Keratinocyte (primary cell): ENCODE results near the gene CBL. TPM values are rescaled to one million over a fixed set of nuclear protein-coding genes. Genes with fewer than 3 reads are reported as not detected.
A peak's percentile ranks its signal among the peaks of the same experiment; 100 is the strongest.

Source experiments
- DNase-seq: peaks from one replicate; pipeline ENCODE4 v3.0.0-alpha.2; 2011; ENCODE audit warnings: low read depth, missing footprints, low spot score
- FAIRE-seq: peaks from 2 replicates; lab custom pipeline; 2011; peaks lifted over from hg19 to GRCh38; lab: Jason Lieb, UNC
- H2AFZ ChIP-seq: 2 replicates; pipeline ENCODE4 v1.6.0; 2012; ENCODE audit warnings: low read length, control low read depth, inconsistent platforms; ENCODE audit not compliant: control insufficient read depth
- H3K27ac ChIP-seq: 2 replicates; pipeline ENCODE4 v1.5.1; 2011; ENCODE audit warnings: low read length; ENCODE audit not compliant: control insufficient read depth, insufficient read depth
- H3K27me3 ChIP-seq: 3 replicates; pipeline ENCODE4 v1.6.0; 2011; ENCODE audit warnings: low read length; ENCODE audit not compliant: control insufficient read depth, insufficient read depth; ENCODE audit errors: extremely low read depth
- H3K36me3 ChIP-seq, 2 experiments: 2 replicates in 1 of 2; 3 replicates in 1 of 2; pipeline ENCODE4 v1.5.1; 2011; ENCODE audit warnings: low read length in 2 of 2, mild to moderate bottlenecking in 1 of 2; ENCODE audit not compliant: control insufficient read depth in 2 of 2, insufficient read depth in 2 of 2; ENCODE audit errors: extremely low read depth in 1 of 2
- H3K4me1 ChIP-seq: 3 replicates; pipeline ENCODE4 v1.5.1; 2011; ENCODE audit warnings: low read length; ENCODE audit not compliant: control insufficient read depth, insufficient read depth; ENCODE audit errors: extremely low read depth
- H3K4me2 ChIP-seq: 3 replicates; pipeline ENCODE4 v1.6.0; 2011; ENCODE audit warnings: low read depth, low read length; ENCODE audit not compliant: control insufficient read depth, insufficient read depth; ENCODE audit errors: extremely low read depth
- H3K4me3 ChIP-seq, 3 experiments: fragments of 200-600 bp in 1 of 3; sonication (generic) in 1 of 3; 2 replicates in 2 of 3; 3 replicates in 1 of 3; pipeline ENCODE4 v1.5.1; 2011 to 2016; ENCODE audit warnings: low read length in 3 of 3, mild to moderate bottlenecking in 3 of 3, control low read depth in 2 of 3, inconsistent platforms in 1 of 3, low read depth in 1 of 3, mixed read lengths in 1 of 3, mixed run types in 1 of 3, moderate library complexity in 1 of 3; ENCODE audit not compliant: control insufficient read depth in 2 of 3, insufficient read depth in 2 of 3; ENCODE audit errors: extremely low read depth in 1 of 3
- H3K79me2 ChIP-seq: 2 replicates; pipeline ENCODE4 v1.6.0; 2012; ENCODE audit warnings: low read length; ENCODE audit not compliant: control insufficient read depth, insufficient read depth
- H3K9ac ChIP-seq: 3 replicates; pipeline ENCODE4 v1.6.0; 2011; ENCODE audit warnings: low read length; ENCODE audit not compliant: control insufficient read depth, insufficient read depth; ENCODE audit errors: extremely low read depth
- H3K9me1 ChIP-seq: 3 replicates; pipeline ENCODE4 v1.6.0; 2011; ENCODE audit warnings: low read length; ENCODE audit not compliant: control insufficient read depth, insufficient read depth; ENCODE audit errors: extremely low read depth
- H3K9me3 ChIP-seq: 2 replicates; pipeline ENCODE4 v1.5.1; 2012; ENCODE audit warnings: low read depth, low read length; ENCODE audit not compliant: control insufficient read depth
- H4K20me1 ChIP-seq: 3 replicates; pipeline ENCODE4 v1.6.0; 2011; ENCODE audit warnings: low read length; ENCODE audit not compliant: control insufficient read depth, insufficient read depth; ENCODE audit errors: extremely low read depth
- EZH2 ChIP-seq: IDR thresholded peaks from one replicate; pipeline ENCODE4 v1.6.1; 2012; ENCODE audit warnings: inconsistent platforms, mild to moderate bottlenecking, low read length, moderate library complexity
- dilution Hi-C: fragments of 300-500 bp; cut with MboI; formaldehyde crosslinking; loops from one replicate; pipeline ENCODE4 v1.7.0; 2020; ENCODE audit warnings: low sequenced_read_pairs; ENCODE audit not compliant: extremely low pct_ligation_motif_present
- polyA plus RNA-seq, 5 experiments: library from polyadenylated mRNA; depleted of rRNA in 3 of 5; stranded (reverse) in 3 of 5; stranded (forward) in 1 of 5; unstranded in 1 of 5; fragments of >200 nt; gene quantifications; 1 replicate in 1 of 5; 2 replicates in 3 of 5; 3 replicates in 1 of 5; pipeline versions ENCODE4 v1.2.1 to v1.2.3, GENCODE V29; 2011 to 2012; ENCODE audit warnings: missing spikeins in 2 of 5, low read depth in 1 of 5, low replicate concordance in 1 of 5
- TF ChIP-seq, protein P1 (sequence below), 3 experiments: IDR thresholded peaks in 1 of 3; conservative IDR thresholded peaks in 1 of 3; optimal IDR thresholded peaks in 1 of 3; 2 replicates in 2 of 3; 3 replicates in 1 of 3; pipeline versions ENCODE3 to v1.5.1; 2011; ENCODE audit warnings: low read length in 3 of 3, mild to moderate bottlenecking in 3 of 3, moderate library complexity in 2 of 3, control low read depth in 1 of 3, inconsistent platforms in 1 of 3; ENCODE audit not compliant: insufficient read depth in 2 of 3; ENCODE audit errors: extremely low read depth in 1 of 3

CBL gene
- polyA plus RNA-seq, 1 donor (not counting 4 experiments of a cell fraction or from before 2014, with no cell fraction given), result 14.1 TPM

DNA sequence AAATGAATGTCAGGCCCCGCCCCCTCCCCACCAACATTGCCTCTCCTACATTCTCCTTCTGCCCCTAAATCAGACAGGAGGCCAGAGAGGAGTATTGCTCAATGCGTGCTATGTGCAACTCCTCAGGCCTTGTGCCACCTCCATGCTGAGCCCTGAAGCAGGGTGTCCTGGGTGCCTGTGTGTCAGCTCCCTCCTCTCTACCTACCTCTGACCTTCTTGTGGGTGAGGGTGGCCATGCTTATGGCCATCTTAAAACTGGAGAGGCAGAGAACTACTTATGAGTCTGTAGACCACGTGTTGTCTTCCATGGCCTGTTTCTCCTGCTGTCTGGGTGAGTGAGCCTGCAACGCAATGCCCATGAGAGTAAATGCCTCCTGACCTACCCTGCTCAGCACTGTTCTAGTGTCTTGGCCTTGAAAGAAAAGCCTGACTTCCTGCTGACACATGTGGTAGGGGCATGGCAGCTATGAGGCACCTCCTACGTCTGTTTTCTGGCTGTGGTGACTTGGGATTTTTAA, 100.3 kb downstream of the CBL start:
- H3K27me3 ChIP-seq, result no peaks in the 10 kb centered on the region
- dilution Hi-C loops, result no loop called here
- no peaks in the 10 kb centered on the region for H3K79me2 ChIP-seq
- no peak overlapping the region for H3K27ac ChIP-seq
- H3K36me3 ChIP-seq, result peaks cover 30 to 43% of the 10 kb centered on the region in 2 experiments
- H3K9me1 ChIP-seq, result peaks cover 4% of the 10 kb centered on the region
- no peak for FAIRE-seq
- no peak overlapping the region for H3K4me3 ChIP-seq
- TF ChIP-seq, protein P1, sequence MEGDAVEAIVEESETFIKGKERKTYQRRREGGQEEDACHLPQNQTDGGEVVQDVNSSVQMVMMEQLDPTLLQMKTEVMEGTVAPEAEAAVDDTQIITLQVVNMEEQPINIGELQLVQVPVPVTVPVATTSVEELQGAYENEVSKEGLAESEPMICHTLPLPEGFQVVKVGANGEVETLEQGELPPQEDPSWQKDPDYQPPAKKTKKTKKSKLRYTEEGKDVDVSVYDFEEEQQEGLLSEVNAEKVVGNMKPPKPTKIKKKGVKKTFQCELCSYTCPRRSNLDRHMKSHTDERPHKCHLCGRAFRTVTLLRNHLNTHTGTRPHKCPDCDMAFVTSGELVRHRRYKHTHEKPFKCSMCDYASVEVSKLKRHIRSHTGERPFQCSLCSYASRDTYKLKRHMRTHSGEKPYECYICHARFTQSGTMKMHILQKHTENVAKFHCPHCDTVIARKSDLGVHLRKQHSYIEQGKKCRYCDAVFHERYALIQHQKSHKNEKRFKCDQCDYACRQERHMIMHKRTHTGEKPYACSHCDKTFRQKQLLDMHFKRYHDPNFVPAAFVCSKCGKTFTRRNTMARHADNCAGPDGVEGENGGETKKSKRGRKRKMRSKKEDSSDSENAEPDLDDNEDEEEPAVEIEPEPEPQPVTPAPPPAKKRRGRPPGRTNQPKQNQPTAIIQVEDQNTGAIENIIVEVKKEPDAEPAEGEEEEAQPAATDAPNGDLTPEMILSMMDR (optimal IDR thresholded peaks at IDR 0.05 in 1 of 3, IDR thresholded peaks at IDR 0.05 in 1 of 3, conservative IDR thresholded peaks at IDR 0.05 in 1 of 3; ENCODE audit: extremely low read depth in 1 of 3, insufficient read depth in 2 of 3, low read length in 3 of 3), result no peak
- no peak for TF ChIP-seq EZH2
- DNase-seq, result no peak
- H2AFZ ChIP-seq, result no peak overlapping the region
- H3K4me1 ChIP-seq, result peaks cover 15% of the 10 kb centered on the region
- no peaks in the 10 kb centered on the region for H4K20me1 ChIP-seq
- H3K9me3 ChIP-seq, result no peaks in the 10 kb centered on the region
- H3K4me2 ChIP-seq, result no peak overlapping the region
- H3K9ac ChIP-seq, result no peak overlapping the region

DNA sequence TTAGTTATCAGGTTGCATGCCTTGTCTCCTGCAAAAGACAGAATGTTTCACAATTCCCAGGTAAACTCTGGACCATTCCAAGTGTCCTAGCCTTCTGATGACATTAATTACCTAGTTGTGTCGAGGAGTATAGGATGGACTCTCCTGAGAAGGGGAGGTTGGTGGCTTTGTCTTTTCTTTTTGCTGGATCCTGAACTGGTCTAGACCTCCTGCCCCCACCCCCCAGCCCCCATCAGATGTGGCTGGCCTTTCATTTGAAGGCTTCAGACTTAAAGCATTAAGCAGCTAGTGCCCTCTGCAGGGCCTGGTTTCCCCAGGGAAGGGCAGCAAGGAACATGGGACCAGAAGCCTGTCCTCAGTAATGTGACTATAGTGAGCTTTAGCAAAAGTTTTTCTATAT, 101.1 kb downstream of the CBL start:
- H3K79me2 ChIP-seq, result no peaks in the 10 kb centered on the region
- no peaks in the 10 kb centered on the region for H3K27me3 ChIP-seq
- H3K4me1 ChIP-seq, result peaks cover 15% of the 10 kb centered on the region
- TF ChIP-seq, protein P1 (optimal IDR thresholded peaks at IDR 0.05 in 1 of 3, IDR thresholded peaks at IDR 0.05 in 1 of 3, conservative IDR thresholded peaks at IDR 0.05 in 1 of 3; ENCODE audit: extremely low read depth in 1 of 3, insufficient read depth in 2 of 3, low read length in 3 of 3), result peak in 1 of 3 experiments; percentile 29
- TF ChIP-seq EZH2, result no peak
- no peak overlapping the region for H3K4me3 ChIP-seq
- no peaks in the 10 kb centered on the region for H4K20me1 ChIP-seq
- no peak overlapping the region for H3K9ac ChIP-seq
- H3K36me3 ChIP-seq, result peaks cover 28 to 38% of the 10 kb centered on the region in 2 experiments
- dilution Hi-C loops, result no loop called here
- H3K27ac ChIP-seq, result no peak overlapping the region
- H3K4me2 ChIP-seq, result no peak overlapping the region
- FAIRE-seq, result no peak
- H3K9me3 ChIP-seq, result no peaks in the 10 kb centered on the region
- DNase-seq, result no peak
- H3K9me1 ChIP-seq, result peaks cover 4% of the 10 kb centered on the region
- H2AFZ ChIP-seq, result no peak overlapping the region
